OCI-LY7 (cell line): ENCODE measurements around the gene USP6NL. TPM values are rescaled to one million over a fixed set of nuclear protein-coding genes. Genes with fewer than 3 reads are reported as not detected.

Experiments
- BruUV-seq: library from RNA; stranded (reverse); fragments of 400-500 nt; replicated peaks from 2 replicates; lab custom pipeline; 2021; lab: Mats Ljungman, UMichigan
- CTCF ChIA-PET: fragments of 300-600 bp; sonication (Branson Sonifier 250); formaldehyde crosslinking; loops from one replicate; lab custom pipeline; 2022; ENCODE audit warnings: antibody characterized with exemption; ENCODE audit not compliant: unreplicated experiment; lab: Charles Lee
- POLR2A ChIA-PET: fragments of 300-600 bp; sonication (Branson Sonifier 250); formaldehyde crosslinking; loops from one replicate; lab custom pipeline; 2022; ENCODE audit warnings: antibody characterized with exemption; lab: Charles Lee
- DNase-seq: peaks from one replicate; pipeline ENCODE4 v3.0.0-alpha.2; 2015; ENCODE audit warnings: low spot score
- H2AFZ ChIP-seq: fragments of 200-600 bp; sonication (generic), shearing (Covaris generic); 2 replicates; pipeline ENCODE4 v1.6.1; 2014; ENCODE audit warnings: mild to moderate bottlenecking, antibody characterized with exemption, low read length, moderate library complexity
- H3K27ac ChIP-seq: fragments of 200-600 bp; sonication (generic); 2 replicates; pipeline ENCODE4 v1.5.1; 2014; ENCODE audit warnings: mixed run types, low read depth, mild to moderate bottlenecking, moderate library complexity, low read length, inconsistent platforms; ENCODE audit not compliant: poor library complexity, severe bottlenecking
- H3K36me3 ChIP-seq: fragments of 200-600 bp; sonication (generic); 2 replicates; pipeline ENCODE4 v1.6.1; 2014; ENCODE audit warnings: mild to moderate bottlenecking, antibody characterized with exemption, low read length, moderate library complexity, mixed read lengths; ENCODE audit not compliant: insufficient read depth
- H3K4me1 ChIP-seq: fragments of 200-600 bp; sonication (generic); 2 replicates; pipeline ENCODE4 v1.5.1; 2014; ENCODE audit warnings: mild to moderate bottlenecking, low read length; ENCODE audit not compliant: insufficient read depth, poor library complexity, severe bottlenecking
- H3K4me2 ChIP-seq: fragments of 200-600 bp; sonication (generic); 2 replicates; pipeline ENCODE4 v1.6.1; 2014; ENCODE audit warnings: mild to moderate bottlenecking, low read length
- H3K4me3 ChIP-seq: fragments of 200-600 bp; sonication (generic); 2 replicates; pipeline ENCODE4 v1.5.1; 2014; ENCODE audit warnings: mild to moderate bottlenecking, low read depth, low read length; ENCODE audit not compliant: poor library complexity, severe bottlenecking
- H3K79me2 ChIP-seq: fragments of 200-600 bp; sonication (generic); 2 replicates; pipeline ENCODE4 v1.6.1; 2016; ENCODE audit warnings: low read depth, mild to moderate bottlenecking, low read length, moderate library complexity, mixed read lengths; ENCODE audit not compliant: insufficient read depth
- H3K9me2 ChIP-seq: fragments of 200-600 bp; sonication (generic); 2 replicates; pipeline ENCODE4 v1.6.1; 2016; ENCODE audit warnings: mild to moderate bottlenecking, low read length, mixed read lengths; ENCODE audit not compliant: insufficient read depth
- H3K9me3 ChIP-seq: fragments of 200-600 bp; sonication (generic); 2 replicates; pipeline ENCODE4 v1.6.1; 2014; ENCODE audit warnings: mild to moderate bottlenecking, mixed run types, low read length, mixed read lengths
- H4K20me1 ChIP-seq: fragments of 200-600 bp; sonication (generic); 2 replicates; pipeline ENCODE4 v1.6.1; 2014; ENCODE audit warnings: mild to moderate bottlenecking, antibody characterized with exemption, low read length, moderate library complexity, mixed read lengths; ENCODE audit not compliant: insufficient read depth
- EZH2phosphoT487 ChIP-seq: fragments of 200-600 bp; sonication (generic); IDR thresholded peaks from 2 replicates; pipeline ENCODE4 v1.6.1; 2018; ENCODE audit warnings: low read depth, borderline replicate concordance, mild to moderate bottlenecking, mixed run types, antibody characterized with exemption, low read length, moderate library complexity, mixed read lengths
- intact Hi-C: fragments of 100-400 bp; cut with micrococcal nuclease; formaldehyde crosslinking; loops from one replicate; pipeline ENCODE4 v1.10.0; 2022; ENCODE audit not compliant: unreplicated experiment
- total RNA-seq, 2 experiments: library from RNA; depleted of rRNA in 1 of 2; stranded (reverse); fragments of >200 nt in 1 of 2; shearing (Covaris generic) in 1 of 2; gene quantifications; 2 replicates each; pipeline ENCODE4 v1.2.3, GENCODE V29; 2014 to 2022
- TF ChIP-seq, protein P1 (sequence below): fragments of 200-600 bp; sonication (generic); conservative IDR thresholded peaks from 2 replicates; pipeline ENCODE4 v1.5.1; 2014; ENCODE audit warnings: mild to moderate bottlenecking, antibody characterized with exemption, low read length, moderate library complexity, mixed read lengths

The USP6NL gene
- total RNA-seq, 2 experiments from 2014 or later: 41.7 to 59.7 TPM

DNA sequence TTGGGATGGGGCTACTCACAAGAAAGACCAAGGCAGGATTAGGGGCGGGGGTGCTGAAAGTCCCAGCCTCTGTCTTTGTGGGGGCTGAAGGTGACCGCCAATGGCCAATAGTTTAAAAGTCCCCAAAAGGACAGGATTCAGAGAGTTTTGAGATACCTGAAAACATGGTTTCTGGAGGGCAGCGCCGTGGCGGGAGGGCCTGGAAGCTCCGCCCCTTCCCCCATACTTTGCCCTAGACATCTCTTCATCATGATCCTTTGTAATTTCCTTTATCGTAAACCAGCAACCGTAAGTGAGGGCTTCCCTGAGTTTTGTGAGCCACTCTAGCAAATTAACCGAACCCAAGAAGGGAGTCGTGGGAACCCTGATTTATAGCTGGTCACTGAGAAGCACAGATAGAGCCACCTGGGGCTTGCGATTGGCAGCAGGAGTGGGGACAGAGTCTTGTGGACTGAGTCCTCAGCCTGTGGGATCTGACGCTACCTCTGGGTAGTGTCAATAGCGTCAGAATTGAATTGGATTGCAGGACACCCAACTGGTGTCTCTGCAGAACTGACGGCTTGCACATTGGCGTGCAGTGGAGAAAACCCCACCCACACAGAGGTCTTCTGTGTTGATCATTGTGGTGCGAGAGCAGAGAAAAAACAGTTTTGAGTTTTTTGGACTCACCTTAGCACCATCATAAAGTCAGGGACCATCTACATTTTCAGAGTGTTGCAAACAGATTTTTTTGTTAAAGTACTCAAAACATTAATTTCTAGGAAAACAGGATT is 169.3 kb downstream of the USP6NL start:
- H3K9me3 ChIP-seq: no peaks in the 10 kb centered on the region
- no peaks in the 10 kb centered on the region for H4K20me1 ChIP-seq
- intact Hi-C loops: no loop called here
- BruUV-seq: no TSS peak
- no peaks in the 10 kb centered on the region for H3K9me2 ChIP-seq
- H3K4me3 ChIP-seq: no peak overlapping the region
- ChIA-PET POLR2A (no interaction called here), CTCF (no interaction called here)
- no peak overlapping the region for H3K4me2 ChIP-seq
- H2AFZ ChIP-seq: no peak overlapping the region
- no peak for TF ChIP-seq EZH2phosphoT487
- TF ChIP-seq, protein P1, sequence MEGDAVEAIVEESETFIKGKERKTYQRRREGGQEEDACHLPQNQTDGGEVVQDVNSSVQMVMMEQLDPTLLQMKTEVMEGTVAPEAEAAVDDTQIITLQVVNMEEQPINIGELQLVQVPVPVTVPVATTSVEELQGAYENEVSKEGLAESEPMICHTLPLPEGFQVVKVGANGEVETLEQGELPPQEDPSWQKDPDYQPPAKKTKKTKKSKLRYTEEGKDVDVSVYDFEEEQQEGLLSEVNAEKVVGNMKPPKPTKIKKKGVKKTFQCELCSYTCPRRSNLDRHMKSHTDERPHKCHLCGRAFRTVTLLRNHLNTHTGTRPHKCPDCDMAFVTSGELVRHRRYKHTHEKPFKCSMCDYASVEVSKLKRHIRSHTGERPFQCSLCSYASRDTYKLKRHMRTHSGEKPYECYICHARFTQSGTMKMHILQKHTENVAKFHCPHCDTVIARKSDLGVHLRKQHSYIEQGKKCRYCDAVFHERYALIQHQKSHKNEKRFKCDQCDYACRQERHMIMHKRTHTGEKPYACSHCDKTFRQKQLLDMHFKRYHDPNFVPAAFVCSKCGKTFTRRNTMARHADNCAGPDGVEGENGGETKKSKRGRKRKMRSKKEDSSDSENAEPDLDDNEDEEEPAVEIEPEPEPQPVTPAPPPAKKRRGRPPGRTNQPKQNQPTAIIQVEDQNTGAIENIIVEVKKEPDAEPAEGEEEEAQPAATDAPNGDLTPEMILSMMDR: no peak
- H3K36me3 ChIP-seq: no peaks in the 10 kb centered on the region
- no peak for DNase-seq
- no peaks in the 10 kb centered on the region for H3K79me2 ChIP-seq
- H3K27ac ChIP-seq: no peak overlapping the region
- H3K4me1 ChIP-seq: peaks cover 17% of the 10 kb centered on the region

DNA sequence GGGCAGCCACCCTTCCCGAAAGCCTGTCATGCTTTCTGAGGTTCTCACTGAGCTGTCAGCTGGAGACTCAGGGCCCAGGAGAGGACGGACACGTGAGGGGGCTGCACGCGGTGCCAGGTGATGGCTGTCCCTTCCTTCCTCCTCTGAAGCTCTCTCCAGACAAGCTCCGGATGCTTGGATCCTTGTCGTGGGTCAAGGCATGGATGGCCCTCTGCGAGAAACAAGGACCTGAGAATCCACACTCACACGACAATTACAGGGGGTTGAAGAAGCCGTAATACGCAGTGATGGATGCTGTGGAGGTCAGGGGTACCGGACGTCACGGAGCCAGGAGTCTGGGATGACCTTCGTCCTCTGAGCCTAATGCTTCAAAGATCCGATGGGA is 170.3 kb downstream of the USP6NL start:
- no peak overlapping the region for H3K27ac ChIP-seq
- no peaks in the 10 kb centered on the region for H3K79me2 ChIP-seq
- peaks cover 12% of the 10 kb centered on the region for H3K4me1 ChIP-seq
- intact Hi-C loops: no loop called here
- no peaks in the 10 kb centered on the region for H3K9me3 ChIP-seq
- no peak for DNase-seq
- H3K4me2 ChIP-seq: no peak overlapping the region
- H2AFZ ChIP-seq: no peak overlapping the region
- no peaks in the 10 kb centered on the region for H3K36me3 ChIP-seq
- POLR2A ChIA-PET: interaction anchor here (0.7 to 0.9 kb wide), 2 partner anchors 19 to 282 kb away, joined by 3 read pairs; no protein-coding TSS in a partner anchor
- no peak for TF ChIP-seq EZH2phosphoT487
- TF ChIP-seq, protein P1: no peak
- no TSS peak for BruUV-seq
- CTCF ChIA-PET: no interaction called here
- no peaks in the 10 kb centered on the region for H4K20me1 ChIP-seq
- H3K9me2 ChIP-seq: no peaks in the 10 kb centered on the region
- H3K4me3 ChIP-seq: no peak overlapping the region
